ENCODE results near the gene TH. TPM values are rescaled to one million over a fixed set of nuclear protein-coding genes. Genes with fewer than 3 reads are reported as not detected.

The TH gene
- total and polyA plus RNA-seq, 7 donors: 0.17 TPM; not detected in 6

GRCh38 chr11:2169626-2170570 lies 1.7 kb downstream of the TH start:
- no peak overlapping the region for H3K27ac ChIP-seq
- H3K27me3 ChIP-seq: peaks cover 7 to 48% (median 33%) of the 10 kb centered on the region in 3 donors
- H3K9me3 ChIP-seq: no peaks in the 10 kb centered on the region
- H3K36me3 ChIP-seq: no peaks in the 10 kb centered on the region
- H3K4me1 ChIP-seq: peaks cover 0 to 10% (median 7%) of the 10 kb centered on the region in 4 donors
- 60 to 75% methylated on average over 45 of the region's 45 CpGs for WGBS, 2 donors
- no peak for DNase-seq
- intact Hi-C loops (cut with DNase I): no loop called here
- TF ChIP-seq EP300 (IDR thresholded peaks at IDR 0.05) (no peak), POLR2A (IDR thresholded peaks at IDR 0.05) (no peak), CTCF (IDR thresholded peaks at IDR 0.05) (no peak), POLR2AphosphoS5 (IDR thresholded peaks at IDR 0.05) (no peak)
- H3K4me3 ChIP-seq: no peak overlapping the region

GRCh38 chr11:2169005-2169378 lies 2.6 kb downstream of the TH start:
- Histone ChIP-seq H3K36me3 (no peaks in the 10 kb centered on the region), H3K4me1 (peaks cover 0 to 10% (median 7%) of the 10 kb centered on the region in 4 donors), H3K4me3 (no peak overlapping the region), H3K27me3 (peaks cover 7 to 56% (median 33%) of the 10 kb centered on the region in 3 donors), H3K9me3 (no peaks in the 10 kb centered on the region), H3K27ac (no peak overlapping the region)
- TF ChIP-seq CTCF (IDR thresholded peaks at IDR 0.05) (no peak), POLR2AphosphoS5 (IDR thresholded peaks at IDR 0.05) (no peak), EP300 (IDR thresholded peaks at IDR 0.05) (no peak), POLR2A (IDR thresholded peaks at IDR 0.05) (no peak)
- WGBS, 2 donors: 32 to 64% methylated on average over 10 of the region's 10 CpGs
- no peak for DNase-seq
- intact Hi-C loops (cut with DNase I): no loop called here

GRCh38 chr11:2168286-2169004 lies 3.2 kb downstream of the TH start:
- no peak overlapping the region for H3K4me3 ChIP-seq
- no peak for DNase-seq
- no peaks in the 10 kb centered on the region for H3K9me3 ChIP-seq
- TF ChIP-seq POLR2A (IDR thresholded peaks at IDR 0.05) (no peak), CTCF (IDR thresholded peaks at IDR 0.05) (no peak), EP300 (IDR thresholded peaks at IDR 0.05) (no peak), POLR2AphosphoS5 (IDR thresholded peaks at IDR 0.05) (no peak)
- peaks cover 7 to 58% (median 33%) of the 10 kb centered on the region in 3 donors for H3K27me3 ChIP-seq
- no peak overlapping the region for H3K27ac ChIP-seq
- no peaks in the 10 kb centered on the region for H3K36me3 ChIP-seq
- peaks cover 0 to 10% (median 7%) of the 10 kb centered on the region in 4 donors for H3K4me1 ChIP-seq
- WGBS, 2 donors: 69 to 83% methylated on average over 33 of the region's 33 CpGs
- intact Hi-C loops (cut with DNase I): no loop called here

GRCh38 chr11:2167141-2168045 lies 4.2 kb downstream of the TH start:
- H3K9me3 ChIP-seq: no peaks in the 10 kb centered on the region
- no peak overlapping the region for H3K4me3 ChIP-seq
- intact Hi-C loops (cut with DNase I): no loop called here
- H3K27ac ChIP-seq: no peak overlapping the region
- H3K27me3 ChIP-seq: peaks cover 7 to 60% (median 33%) of the 10 kb centered on the region in 3 donors
- WGBS, 2 donors: 63 to 78% methylated on average over 31 of the region's 31 CpGs
- DNase-seq: no peak
- peaks cover 0 to 10% (median 7%) of the 10 kb centered on the region in 4 donors for H3K4me1 ChIP-seq
- TF ChIP-seq POLR2A (IDR thresholded peaks at IDR 0.05) (no peak), EP300 (IDR thresholded peaks at IDR 0.05) (no peak), CTCF (IDR thresholded peaks at IDR 0.05) (no peak), POLR2AphosphoS5 (IDR thresholded peaks at IDR 0.05) (no peak)
- H3K36me3 ChIP-seq: no peaks in the 10 kb centered on the region
